PFSK-1 (cell line): ENCODE results near the gene AGPAT4.

Experiments
- POLR2AphosphoS5 ChIP-seq: IDR thresholded peaks from 2 replicates; pipeline ENCODE4 v1.6.1; 2012; ENCODE audit warnings: low read depth, mild to moderate bottlenecking, control low read depth, low read length, moderate library complexity
- TAF1 ChIP-seq: IDR thresholded peaks from 2 replicates; pipeline ENCODE4 v1.6.1; 2012; ENCODE audit warnings: low read length, control low read depth, borderline replicate concordance; ENCODE audit not compliant: insufficient read depth
- TF ChIP-seq, protein P1 (sequence below), 2 experiments: IDR thresholded peaks; 2 replicates each; pipeline versions ENCODE4 v1.6.1 to v1.8.0; 2011 to 2012; ENCODE audit warnings: low read depth in 2 of 2, low read length in 2 of 2, control low read depth in 1 of 2, inconsistent platforms in 1 of 2, mild to moderate bottlenecking in 1 of 2, moderate library complexity in 1 of 2; ENCODE audit not compliant: insufficient read depth in 1 of 2

DNA sequence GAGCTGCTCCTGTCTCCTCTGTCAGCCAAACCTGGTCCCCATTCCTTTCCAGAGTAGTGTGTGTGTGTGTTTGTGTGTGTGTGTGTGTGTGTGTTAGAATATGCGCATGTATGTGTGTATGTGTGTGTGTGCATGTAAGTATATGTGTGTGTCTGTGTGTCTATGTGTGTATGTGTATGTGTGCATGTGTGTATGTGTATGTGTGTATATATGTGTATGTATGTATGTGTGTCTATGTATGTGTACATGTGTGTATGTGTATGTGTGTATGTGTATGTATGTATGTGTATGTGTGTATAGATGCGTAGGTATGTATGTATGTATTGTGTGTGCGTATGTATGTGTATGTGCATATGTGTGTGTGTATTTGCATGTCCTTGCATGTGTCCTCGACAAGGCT is 79.5 kb downstream of the AGPAT4 start:
- TF ChIP-seq, protein P1, sequence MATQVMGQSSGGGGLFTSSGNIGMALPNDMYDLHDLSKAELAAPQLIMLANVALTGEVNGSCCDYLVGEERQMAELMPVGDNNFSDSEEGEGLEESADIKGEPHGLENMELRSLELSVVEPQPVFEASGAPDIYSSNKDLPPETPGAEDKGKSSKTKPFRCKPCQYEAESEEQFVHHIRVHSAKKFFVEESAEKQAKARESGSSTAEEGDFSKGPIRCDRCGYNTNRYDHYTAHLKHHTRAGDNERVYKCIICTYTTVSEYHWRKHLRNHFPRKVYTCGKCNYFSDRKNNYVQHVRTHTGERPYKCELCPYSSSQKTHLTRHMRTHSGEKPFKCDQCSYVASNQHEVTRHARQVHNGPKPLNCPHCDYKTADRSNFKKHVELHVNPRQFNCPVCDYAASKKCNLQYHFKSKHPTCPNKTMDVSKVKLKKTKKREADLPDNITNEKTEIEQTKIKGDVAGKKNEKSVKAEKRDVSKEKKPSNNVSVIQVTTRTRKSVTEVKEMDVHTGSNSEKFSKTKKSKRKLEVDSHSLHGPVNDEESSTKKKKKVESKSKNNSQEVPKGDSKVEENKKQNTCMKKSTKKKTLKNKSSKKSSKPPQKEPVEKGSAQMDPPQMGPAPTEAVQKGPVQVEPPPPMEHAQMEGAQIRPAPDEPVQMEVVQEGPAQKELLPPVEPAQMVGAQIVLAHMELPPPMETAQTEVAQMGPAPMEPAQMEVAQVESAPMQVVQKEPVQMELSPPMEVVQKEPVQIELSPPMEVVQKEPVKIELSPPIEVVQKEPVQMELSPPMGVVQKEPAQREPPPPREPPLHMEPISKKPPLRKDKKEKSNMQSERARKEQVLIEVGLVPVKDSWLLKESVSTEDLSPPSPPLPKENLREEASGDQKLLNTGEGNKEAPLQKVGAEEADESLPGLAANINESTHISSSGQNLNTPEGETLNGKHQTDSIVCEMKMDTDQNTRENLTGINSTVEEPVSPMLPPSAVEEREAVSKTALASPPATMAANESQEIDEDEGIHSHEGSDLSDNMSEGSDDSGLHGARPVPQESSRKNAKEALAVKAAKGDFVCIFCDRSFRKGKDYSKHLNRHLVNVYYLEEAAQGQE (IDR thresholded peaks at IDR 0.05; ENCODE audit: insufficient read depth in 1 of 2, low read depth in 2 of 2, low read length in 2 of 2): no peak
- TF ChIP-seq POLR2AphosphoS5: no peak
- no peak for TF ChIP-seq TAF1
